Hematopoietic multipotent progenitor cell (in vitro differentiated cells): ENCODE measurements around the gene FRMD1. TPM values are rescaled to one million over a fixed set of nuclear protein-coding genes. Genes with fewer than 3 reads are reported as not detected.

Source experiments
- DNase-seq, 3 donors: peaks; one replicate each; pipeline ENCODE4 v3.0.0-alpha.2; 2011 to 2015; ENCODE audit warnings: low read depth in 2 of 3, low spot score in 2 of 3
- total RNA-seq: library from RNA; depleted of rRNA; stranded (reverse); fragments of >200 nt; gene quantifications from one replicate; pipeline ENCODE4 v1.2.3, GENCODE V29; 2012

FRMD1 gene
- total RNA-seq = not detected

DNA sequence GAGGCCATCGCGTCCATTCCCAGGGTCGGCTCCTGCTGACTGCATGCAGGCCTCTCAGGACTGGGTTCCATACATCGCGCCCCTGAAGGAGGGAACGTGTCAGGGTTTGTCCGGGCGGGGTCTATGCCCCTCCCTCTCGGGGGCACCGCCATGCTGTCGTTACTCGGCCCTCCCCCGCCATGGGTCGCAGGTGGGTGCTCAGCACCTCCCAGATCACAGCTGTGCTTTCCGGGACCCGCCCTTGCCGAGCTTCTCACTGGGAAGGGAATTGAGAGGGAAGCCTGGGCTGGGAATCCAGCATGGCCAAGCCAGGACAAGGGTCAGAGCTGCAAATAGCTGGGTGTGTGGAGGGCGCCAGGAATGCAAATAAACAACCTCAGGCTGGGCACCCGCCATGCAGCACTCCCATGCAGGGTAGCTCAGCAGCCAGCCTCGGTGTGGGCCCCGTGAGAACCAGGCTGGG lies at the start of gene FRMD1:
TSS of gene FRMD1 (minus strand) at position 270 of the 463 bp plus-strand sequence. CDS start at position 152, 118 bp downstream.
- no peak for DNase-seq

- no peak for DNase-seq
These were observed 49.1 kb upstream of the FRMD1 start for GRCh38 chr6:168128006-168128630.

DNA sequence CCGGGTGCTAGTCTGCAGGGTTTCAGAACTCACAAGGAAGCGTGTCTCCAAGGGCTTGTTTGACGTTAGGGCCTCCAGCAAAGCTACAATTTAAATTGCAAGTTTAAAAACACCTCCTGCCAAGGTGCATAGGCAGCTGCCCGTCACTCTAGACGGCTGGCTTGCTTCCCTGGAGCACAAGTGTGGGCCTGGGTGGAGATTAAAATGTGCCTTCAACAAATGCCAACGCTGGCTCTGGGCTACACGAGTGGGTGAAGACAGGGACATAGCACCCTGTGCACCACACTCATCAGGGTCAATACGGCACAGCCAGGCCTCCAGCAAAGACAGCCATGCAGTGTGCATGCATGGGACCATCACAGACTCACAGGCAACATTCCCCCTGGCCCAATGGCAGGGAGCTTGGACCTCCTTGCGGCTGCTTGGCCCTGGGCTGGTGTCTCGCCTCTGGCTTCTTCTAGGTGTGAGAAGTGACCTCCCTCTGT lies 48.4 kb upstream of the FRMD1 start:
- no peak for DNase-seq

GRCh38 chr6:168126566-168127383 lies 47.8 kb upstream of the FRMD1 start:
- DNase-seq = no peak

GRCh38 chr6:168125429-168126001 lies 46.5 kb upstream of the FRMD1 start:
- DNase-seq = no peak

- DNase-seq = no peak
These were observed 45.9 kb upstream of the FRMD1 start for GRCh38 chr6:168124921-168125320.

DNA sequence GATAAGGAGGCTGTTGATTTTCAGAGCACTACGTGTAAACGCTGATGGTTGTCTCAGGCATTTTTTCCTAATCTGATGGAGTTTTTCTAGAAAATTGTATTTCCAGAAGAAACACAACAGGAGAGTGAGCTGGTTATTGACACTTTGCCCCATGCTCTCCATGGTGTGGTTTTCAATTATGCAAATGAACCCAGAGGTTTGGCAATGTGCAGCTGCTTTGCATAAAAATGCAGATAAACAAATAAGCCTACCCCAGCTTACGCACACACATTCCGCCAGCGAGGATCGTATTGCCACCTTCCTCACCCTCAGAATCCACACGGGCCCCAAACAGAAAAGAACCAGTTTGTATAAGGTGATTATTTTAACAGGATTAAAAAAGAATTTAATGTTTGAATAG lies 45.1 kb upstream of the FRMD1 start:
- no peak for DNase-seq

DNA sequence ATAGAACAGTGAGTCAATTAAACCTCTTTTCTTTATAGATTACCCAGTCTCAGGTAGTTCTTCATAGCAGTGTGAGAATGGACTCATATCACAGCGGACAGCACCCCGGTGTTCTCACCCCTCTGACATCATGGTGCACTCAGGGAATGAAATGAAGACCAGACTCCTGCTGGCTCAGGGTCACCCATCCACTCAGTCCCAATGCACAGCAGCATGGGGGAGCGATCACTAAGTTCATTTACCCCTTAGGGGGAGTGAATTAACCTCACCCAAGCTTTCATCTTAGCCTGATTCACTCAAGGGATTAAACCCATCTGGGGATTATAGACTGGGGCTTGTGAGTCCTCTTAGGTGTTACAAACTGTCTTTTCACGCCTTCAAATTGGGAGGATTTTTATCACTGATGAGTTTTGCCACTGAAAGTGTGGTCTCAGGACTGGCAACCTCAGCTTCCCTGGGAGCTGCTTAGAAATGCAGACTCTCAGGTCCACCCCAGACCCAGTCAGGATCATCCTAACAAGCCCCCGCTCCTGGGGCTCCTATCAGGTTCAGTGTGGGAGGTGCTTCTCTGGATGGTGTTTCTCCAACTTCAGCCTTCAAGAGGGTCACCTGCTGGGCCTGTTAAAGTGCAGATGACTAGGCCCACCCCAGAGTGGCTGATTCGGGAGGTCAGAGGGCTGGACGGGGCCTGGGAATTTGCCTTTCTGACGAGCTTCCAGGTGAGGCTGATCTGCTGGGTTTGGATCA lies 44.3 kb upstream of the FRMD1 start:
- no peak for DNase-seq

- DNase-seq = no peak
These were observed 43.5 kb upstream of the FRMD1 start for GRCh38 chr6:168122521-168122920.

DNA sequence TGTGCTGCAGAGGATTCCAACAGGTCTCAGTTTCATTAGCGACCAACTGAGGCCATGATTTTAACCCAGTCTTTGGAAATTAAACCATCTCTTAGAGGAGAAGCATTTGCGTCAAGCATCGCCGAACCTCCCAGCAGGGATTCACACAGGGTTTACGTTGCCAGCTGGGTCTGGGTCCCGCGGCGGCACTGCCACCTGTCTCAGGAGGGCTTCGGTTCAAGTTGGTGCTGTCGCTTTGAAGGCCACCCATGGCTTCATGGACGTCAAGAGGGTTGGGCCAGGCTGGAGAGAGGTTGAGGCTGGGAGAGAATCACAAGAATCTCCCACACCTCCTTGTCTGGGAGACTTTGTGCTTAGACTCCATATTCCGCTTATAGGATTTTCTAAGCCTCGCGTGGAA lies 43.0 kb upstream of the FRMD1 start:
- DNase-seq = no peak

DNA sequence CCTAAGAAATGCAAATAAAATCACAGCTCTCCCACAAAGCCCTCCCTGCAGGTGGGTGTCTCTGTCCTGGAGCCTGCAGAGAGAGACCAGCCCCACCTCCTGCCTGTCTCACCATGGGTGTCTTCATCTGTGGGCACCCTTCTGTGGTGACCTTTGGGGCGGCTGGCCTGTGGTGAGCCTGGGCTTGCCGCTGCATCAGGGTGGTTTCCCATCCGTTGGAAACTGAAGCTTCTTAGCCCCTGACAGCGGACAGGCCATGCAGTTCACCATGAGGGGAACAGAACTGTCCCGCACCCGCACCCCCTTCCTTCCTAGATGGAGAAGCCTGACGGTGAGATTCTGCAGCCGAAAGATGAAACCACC lies 42.3 kb upstream of the FRMD1 start:
- DNase-seq = no peak

DNA sequence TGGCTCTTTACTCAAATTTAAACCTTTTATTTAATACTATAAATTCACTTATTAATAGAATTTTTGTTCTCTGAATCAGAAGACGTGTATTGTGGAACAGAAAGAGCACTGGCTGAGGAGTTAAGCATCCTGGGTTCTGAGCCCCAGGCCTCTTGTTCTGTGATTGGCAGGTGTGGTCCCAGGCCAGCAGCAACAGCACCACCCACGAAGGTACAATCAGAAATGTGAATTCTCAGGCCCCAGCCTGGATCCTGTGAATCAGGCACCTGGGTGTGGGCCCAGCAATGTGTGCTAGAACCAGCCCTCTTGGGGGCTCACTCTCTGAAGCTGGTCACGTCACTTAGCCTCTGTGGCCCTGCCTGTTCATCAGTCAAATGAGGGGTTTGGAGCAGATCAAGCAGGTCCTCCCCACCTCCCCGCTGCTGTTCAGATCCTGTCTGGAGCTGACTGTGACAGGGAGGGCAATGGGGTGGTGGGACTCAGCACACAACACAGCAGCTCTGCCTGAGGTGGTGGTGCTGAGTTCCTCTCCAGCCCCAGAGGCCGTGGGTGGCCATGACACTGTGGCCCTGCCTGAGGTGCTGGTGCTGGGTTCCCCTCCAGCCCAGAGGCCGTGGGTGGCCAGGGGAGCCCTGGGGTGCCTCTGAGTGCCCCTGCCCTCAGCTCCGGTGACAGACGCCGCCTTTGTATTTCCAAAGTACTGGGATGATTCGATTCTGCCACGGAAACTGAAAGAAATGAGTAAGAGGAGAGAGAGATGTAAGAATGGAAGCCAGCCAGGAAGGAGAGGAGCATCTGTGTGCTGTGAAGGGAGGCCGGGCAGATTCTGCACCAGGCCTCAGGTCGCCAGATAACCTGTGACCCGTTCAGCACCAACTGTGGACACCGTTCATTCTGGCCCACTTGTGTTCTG lies 41.6 kb upstream of the FRMD1 start:
- DNase-seq = no peak

- DNase-seq = no peak
These were observed 40.5 kb upstream of the FRMD1 start for GRCh38 chr6:168119539-168119938.

GRCh38 chr6:168118935-168119334 lies 39.9 kb upstream of the FRMD1 start:
- DNase-seq = no peak

GRCh38 chr6:168117942-168118341 lies 38.9 kb upstream of the FRMD1 start:
- no peak for DNase-seq

- DNase-seq = no peak
These were observed 38.2 kb upstream of the FRMD1 start for GRCh38 chr6:168116975-168117899.

DNA sequence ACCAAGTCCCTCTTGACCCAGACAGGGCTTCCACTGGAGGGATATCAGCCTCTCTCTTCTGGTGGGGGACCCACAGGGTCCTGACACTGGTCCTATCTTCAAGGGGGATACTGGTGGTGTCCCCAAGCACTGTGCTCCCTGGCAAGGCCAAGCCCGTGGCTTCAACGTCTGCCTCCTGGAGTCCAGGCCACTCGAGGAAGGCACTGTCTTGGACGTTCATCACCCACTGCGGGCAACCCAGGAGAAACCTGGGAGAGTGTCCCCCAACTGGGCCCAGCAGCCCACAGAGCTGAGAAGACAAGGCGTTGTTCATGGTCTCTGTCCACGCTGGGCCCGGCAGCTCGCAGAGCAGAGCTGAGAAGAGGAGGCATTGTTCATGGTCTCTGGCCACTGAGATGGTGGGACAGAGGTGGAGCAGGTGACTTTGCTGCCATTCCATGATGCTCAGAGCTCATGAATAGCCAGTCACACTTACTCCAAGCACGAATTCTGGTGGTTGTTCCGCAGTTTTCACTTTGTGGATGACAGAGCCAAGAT lies 37.5 kb upstream of the FRMD1 start:
- no peak for DNase-seq

- no peak for DNase-seq
These were observed 36.9 kb upstream of the FRMD1 start for GRCh38 chr6:168115748-168116437.
